ENCODE results near the gene PLEKHG7. TPM values are rescaled to one million over a fixed set of nuclear protein-coding genes. Genes with fewer than 3 reads are reported as not detected.

Gene PLEKHG7
- total RNA-seq, 2 experiments from 2014 or later = not detected

DNA sequence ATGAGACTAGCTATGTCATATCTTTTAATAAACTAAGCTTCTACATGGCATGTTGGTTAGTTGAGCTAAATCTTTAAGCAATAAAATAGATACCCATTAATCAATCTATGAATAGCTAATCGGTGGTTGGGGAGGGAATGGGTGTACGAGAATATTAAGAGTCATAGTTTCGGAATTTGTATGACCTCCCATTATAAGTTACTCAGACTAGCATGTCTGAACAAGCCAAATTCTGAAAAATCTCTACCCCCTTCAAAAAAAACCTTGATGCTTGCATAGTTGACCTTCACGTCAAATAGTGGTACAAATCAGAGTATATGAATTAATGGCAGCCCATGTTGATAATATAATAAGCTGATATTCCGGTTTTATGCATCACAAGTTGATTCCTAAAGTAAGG, 60.0 kb downstream of the PLEKHG7 start:
- Mint-ChIP-seq H3K9me3 (no peaks in the 10 kb centered on the region), H3K4me1 (ENCODE audit: low read depth) (peaks cover 2% of the 10 kb centered on the region), H3K27ac (no peak overlapping the region), H3K36me3 (ENCODE audit: low read depth) (no peaks in the 10 kb centered on the region), H3K4me3 (no peak overlapping the region), H3K27me3 (peaks cover 4% of the 10 kb centered on the region)
- ATAC-seq (no peak), DNase-seq (no peak)
- ChIA-PET CTCF (no interaction called here), POLR2A (no interaction called here)
- TF ChIP-seq, protein P1, sequence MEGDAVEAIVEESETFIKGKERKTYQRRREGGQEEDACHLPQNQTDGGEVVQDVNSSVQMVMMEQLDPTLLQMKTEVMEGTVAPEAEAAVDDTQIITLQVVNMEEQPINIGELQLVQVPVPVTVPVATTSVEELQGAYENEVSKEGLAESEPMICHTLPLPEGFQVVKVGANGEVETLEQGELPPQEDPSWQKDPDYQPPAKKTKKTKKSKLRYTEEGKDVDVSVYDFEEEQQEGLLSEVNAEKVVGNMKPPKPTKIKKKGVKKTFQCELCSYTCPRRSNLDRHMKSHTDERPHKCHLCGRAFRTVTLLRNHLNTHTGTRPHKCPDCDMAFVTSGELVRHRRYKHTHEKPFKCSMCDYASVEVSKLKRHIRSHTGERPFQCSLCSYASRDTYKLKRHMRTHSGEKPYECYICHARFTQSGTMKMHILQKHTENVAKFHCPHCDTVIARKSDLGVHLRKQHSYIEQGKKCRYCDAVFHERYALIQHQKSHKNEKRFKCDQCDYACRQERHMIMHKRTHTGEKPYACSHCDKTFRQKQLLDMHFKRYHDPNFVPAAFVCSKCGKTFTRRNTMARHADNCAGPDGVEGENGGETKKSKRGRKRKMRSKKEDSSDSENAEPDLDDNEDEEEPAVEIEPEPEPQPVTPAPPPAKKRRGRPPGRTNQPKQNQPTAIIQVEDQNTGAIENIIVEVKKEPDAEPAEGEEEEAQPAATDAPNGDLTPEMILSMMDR (IDR thresholded peaks at IDR 0.05) = no peak
- intact Hi-C loops (cut with micrococcal nuclease) = no loop called here

DNA sequence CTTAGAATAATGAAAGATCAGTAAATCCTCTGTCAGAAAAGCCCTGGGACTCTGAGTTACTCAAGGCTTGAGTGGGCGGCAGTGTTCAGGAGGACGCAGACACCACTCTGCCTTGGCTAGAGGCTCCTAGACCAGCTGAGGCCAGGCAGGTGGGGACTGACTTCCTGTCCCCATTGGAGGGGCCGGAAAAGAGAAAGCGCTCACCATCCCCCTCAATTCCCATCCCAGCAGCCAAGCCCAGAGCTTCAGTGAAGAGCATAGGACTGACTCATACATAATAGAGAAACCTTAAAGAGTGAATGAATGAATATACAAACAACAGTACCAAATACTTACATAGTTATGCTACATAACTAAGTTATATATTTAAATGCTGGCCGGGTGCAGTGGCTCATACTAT, 62.0 kb downstream of the PLEKHG7 start:
- POLR2A ChIA-PET = no interaction called here
- no peak overlapping the region for H3K4me3 Mint-ChIP-seq
- intact Hi-C loops (cut with micrococcal nuclease) = no loop called here

DNA sequence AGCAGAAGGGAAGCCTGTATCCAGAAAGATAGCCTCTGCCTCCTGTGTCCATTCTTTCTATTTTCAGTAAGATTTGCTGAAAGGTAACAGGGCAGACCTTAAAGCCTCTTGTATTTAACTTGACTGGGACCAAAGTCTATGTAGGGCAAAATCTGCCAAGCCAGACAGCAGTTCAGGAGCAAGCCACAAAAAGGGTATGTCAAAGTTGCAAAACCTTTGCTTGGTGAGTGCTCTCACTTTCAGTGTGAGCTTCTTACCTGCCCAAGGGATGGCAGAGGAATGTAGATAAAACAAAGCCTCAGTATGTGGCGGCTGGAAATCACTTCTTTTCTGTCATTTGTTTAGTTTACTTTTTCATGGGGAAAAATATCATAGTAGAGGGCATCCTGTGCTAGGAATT, 63.1 kb downstream of the PLEKHG7 start:
- intact Hi-C loops (cut with micrococcal nuclease) = no loop called here
- POLR2A ChIA-PET = no interaction called here
- TF ChIP-seq, protein P1 (IDR thresholded peaks at IDR 0.05) = no peak
- no peak for DNase-seq
- H3K27ac Mint-ChIP-seq = no peak overlapping the region
- H3K9me3 Mint-ChIP-seq = no peaks in the 10 kb centered on the region
- CTCF ChIA-PET = no interaction called here
- H3K4me3 Mint-ChIP-seq = no peak overlapping the region
- ATAC-seq = no peak
- no peaks in the 10 kb centered on the region for H3K27me3 Mint-ChIP-seq
- no peaks in the 10 kb centered on the region for H3K36me3 Mint-ChIP-seq (ENCODE audit: low read depth)
- H3K4me1 Mint-ChIP-seq (ENCODE audit: low read depth) = peaks cover 18% of the 10 kb centered on the region

More for the DNA sequence above, 62.0 kb downstream of the PLEKHG7 start:
- no peak for DNase-seq
- ATAC-seq = peak; percentile 20
- H3K36me3 Mint-ChIP-seq (ENCODE audit: low read depth) = no peaks in the 10 kb centered on the region
- no peaks in the 10 kb centered on the region for H3K9me3 Mint-ChIP-seq
- H3K27ac Mint-ChIP-seq = no peak overlapping the region
- CTCF ChIA-PET = no interaction called here
- H3K4me1 Mint-ChIP-seq (ENCODE audit: low read depth) = peaks cover 13% of the 10 kb centered on the region
- TF ChIP-seq, protein P1 (IDR thresholded peaks at IDR 0.05) = no peak
- no peaks in the 10 kb centered on the region for H3K27me3 Mint-ChIP-seq

DNA sequence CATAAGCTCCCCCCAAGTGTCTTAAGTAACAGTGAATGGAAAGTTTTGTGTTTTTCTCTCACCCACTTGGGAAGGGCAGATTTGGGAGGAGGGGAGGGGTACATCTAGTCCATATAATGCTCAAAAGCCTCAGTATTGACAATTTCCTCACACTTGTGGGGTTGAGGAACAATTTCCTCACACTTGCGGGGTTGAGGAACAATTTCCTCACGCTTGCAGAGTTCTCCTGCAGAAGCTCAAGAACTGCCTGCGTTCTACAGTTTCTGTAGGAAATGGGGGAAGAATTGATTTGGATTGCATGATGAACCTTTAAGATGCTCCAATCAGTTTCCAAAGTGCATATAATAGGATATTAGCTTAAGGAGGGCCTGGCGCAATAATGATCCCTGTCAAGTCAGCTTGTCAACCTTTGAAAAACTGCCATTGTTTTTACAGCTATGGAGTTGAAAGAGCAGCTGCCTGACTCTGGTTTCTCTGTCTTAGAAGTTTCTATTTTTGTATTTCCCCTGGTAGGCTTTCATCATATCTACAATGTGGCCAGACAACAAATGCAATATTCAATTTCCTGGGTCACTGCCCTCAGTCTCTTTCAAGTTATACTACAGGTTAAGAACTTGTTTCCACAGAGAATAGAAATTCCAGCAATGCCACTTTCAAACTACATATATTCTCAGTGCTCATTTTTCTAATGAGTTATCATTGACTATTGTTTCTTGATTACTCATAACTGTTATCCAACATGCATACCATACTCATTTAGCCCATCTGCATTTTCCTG, 66.5 kb downstream of the PLEKHG7 start:
- POLR2A ChIA-PET = no interaction called here
- TF ChIP-seq, protein P1 (IDR thresholded peaks at IDR 0.05) = no peak
- Mint-ChIP-seq H3K36me3 (ENCODE audit: low read depth) (no peaks in the 10 kb centered on the region), H3K9me3 (no peaks in the 10 kb centered on the region), H3K4me1 (ENCODE audit: low read depth) (peaks cover 20% of the 10 kb centered on the region), H3K27ac (peak overlapping the region; percentile 1), H3K27me3 (no peaks in the 10 kb centered on the region), H3K4me3 (no peak overlapping the region)
- CTCF ChIA-PET = interaction anchor here (1.6 kb wide), 1 partner anchor 52 kb away, joined by 5 read pairs; no protein-coding TSS in a partner anchor
- ATAC-seq = peak; percentile 51
- DNase-seq = no peak
- intact Hi-C loops (cut with micrococcal nuclease) = no loop called here

DNA sequence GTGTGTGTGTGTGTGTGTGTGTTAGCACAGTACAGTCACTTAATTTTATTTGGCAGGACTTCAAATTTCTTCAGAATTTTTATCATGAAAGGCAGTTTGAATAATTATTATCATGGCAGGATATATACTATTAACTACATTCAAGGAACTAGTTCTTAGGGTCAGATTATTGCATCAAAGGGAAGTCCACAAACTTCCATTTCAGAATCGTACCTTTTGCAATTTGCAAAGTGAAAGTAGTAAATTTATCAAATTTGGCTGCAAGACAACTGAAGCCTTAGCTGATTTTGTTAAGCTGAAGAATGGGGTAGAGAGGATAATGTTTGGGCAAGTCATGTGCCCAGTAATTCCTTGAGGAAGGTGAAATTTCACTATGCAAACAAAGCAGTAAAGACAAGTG, 68.2 kb downstream of the PLEKHG7 start:
- Mint-ChIP-seq H3K9me3 (no peaks in the 10 kb centered on the region), H3K27ac (no peak overlapping the region), H3K4me1 (ENCODE audit: low read depth) (peaks cover 23% of the 10 kb centered on the region), H3K36me3 (ENCODE audit: low read depth) (no peaks in the 10 kb centered on the region), H3K4me3 (no peak overlapping the region), H3K27me3 (no peaks in the 10 kb centered on the region)
- intact Hi-C loops (cut with micrococcal nuclease) = no loop called here
- TF ChIP-seq, protein P1 (IDR thresholded peaks at IDR 0.05) = no peak
- POLR2A ChIA-PET = no interaction called here
- CTCF ChIA-PET = no interaction called here
- ATAC-seq (no peak), DNase-seq (no peak)
